KMS-11 (cell line): ENCODE data around the gene ZNF317.

Experiments used
- H2AFZ ChIP-seq: fragments of 200-600 bp; sonication (generic); 2 replicates; pipeline ENCODE4 v1.6.1; 2016; ENCODE audit warnings: antibody characterized with exemption, mixed run types, low read depth
- H3K27ac ChIP-seq: fragments of 200-600 bp; sonication (generic); 2 replicates; pipeline ENCODE4 v1.6.1; 2016; ENCODE audit warnings: mild to moderate bottlenecking, mixed run types
- H3K27me3 ChIP-seq: fragments of 200-600 bp; sonication (generic); 2 replicates; pipeline ENCODE4 v1.6.1; 2017; ENCODE audit warnings: mild to moderate bottlenecking, low read depth, mixed run types, moderate library complexity; ENCODE audit not compliant: insufficient read depth
- H3K36me3 ChIP-seq: fragments of 200-600 bp; sonication (generic); 2 replicates; pipeline ENCODE4 v1.6.1; 2017; ENCODE audit warnings: mild to moderate bottlenecking, mixed run types; ENCODE audit not compliant: insufficient read depth
- H3K4me1 ChIP-seq: fragments of 200-600 bp; sonication (generic); 2 replicates; pipeline ENCODE4 v1.6.1; 2016; ENCODE audit warnings: mild to moderate bottlenecking, low read depth, mixed run types; ENCODE audit not compliant: poor library complexity, severe bottlenecking
- H3K4me2 ChIP-seq: fragments of 200-600 bp; sonication (generic); 2 replicates; pipeline ENCODE4 v1.7.0; 2016; ENCODE audit warnings: mild to moderate bottlenecking, mixed run types
- H3K4me3 ChIP-seq: fragments of 200-600 bp; sonication (generic); IDR thresholded peaks from 2 replicates; pipeline ENCODE4 v1.6.1; 2017; ENCODE audit warnings: low read depth, low read length, mixed read lengths; ENCODE audit not compliant: insufficient read depth
- H3K79me2 ChIP-seq: fragments of 200-600 bp; sonication (generic); 2 replicates; pipeline ENCODE4 v1.6.1; 2016; ENCODE audit warnings: low read depth, mixed run types; ENCODE audit not compliant: insufficient read depth
- H3K9ac ChIP-seq: fragments of 200-600 bp; sonication (generic); 2 replicates; pipeline ENCODE4 v1.6.1; 2016; ENCODE audit warnings: mild to moderate bottlenecking, mixed run types
- H4K20me1 ChIP-seq: fragments of 200-600 bp; sonication (generic); 2 replicates; pipeline ENCODE4 v1.6.1; 2016; ENCODE audit warnings: mild to moderate bottlenecking, mixed run types; ENCODE audit not compliant: insufficient read depth
- TF ChIP-seq, protein P1 (sequence below): fragments of 200-600 bp; sonication (generic); conservative IDR thresholded peaks from 2 replicates; pipeline ENCODE4 v1.6.1; 2017; ENCODE audit warnings: low read depth, mild to moderate bottlenecking, antibody characterized with exemption, low read length, moderate library complexity, mixed read lengths

ZNF317 gene

DNA sequence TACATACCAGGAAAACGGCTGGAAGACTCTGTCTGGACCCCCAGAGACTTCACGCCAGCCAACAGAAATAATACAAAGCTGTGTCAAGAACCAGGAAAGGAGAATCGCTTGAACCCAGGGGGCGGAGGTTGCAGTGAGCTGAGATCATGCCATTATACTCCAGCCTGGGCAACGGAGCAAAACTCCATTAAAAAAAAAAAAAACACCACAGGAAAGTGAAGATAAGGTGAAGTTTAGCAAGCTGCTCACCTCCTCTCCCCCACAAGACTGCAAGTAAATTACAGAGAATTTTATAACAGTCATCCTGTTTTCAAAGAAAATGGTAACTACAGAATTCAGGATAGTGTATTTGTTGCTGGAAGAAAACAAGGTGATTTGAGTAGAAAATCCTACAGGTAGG, 23.6 kb upstream of the ZNF317 start:
- H3K27ac ChIP-seq, result no peak overlapping the region

GRCh38 chr19:9126900-9127405, 13.2 kb upstream of the ZNF317 start, which contains the start of gene OR7G3:
Gene OR7G3, minus strand, starts transcription at chr19:9126950. Its CDS starts 0 bp downstream, at chr19:9126950.
- TF ChIP-seq, protein P1, sequence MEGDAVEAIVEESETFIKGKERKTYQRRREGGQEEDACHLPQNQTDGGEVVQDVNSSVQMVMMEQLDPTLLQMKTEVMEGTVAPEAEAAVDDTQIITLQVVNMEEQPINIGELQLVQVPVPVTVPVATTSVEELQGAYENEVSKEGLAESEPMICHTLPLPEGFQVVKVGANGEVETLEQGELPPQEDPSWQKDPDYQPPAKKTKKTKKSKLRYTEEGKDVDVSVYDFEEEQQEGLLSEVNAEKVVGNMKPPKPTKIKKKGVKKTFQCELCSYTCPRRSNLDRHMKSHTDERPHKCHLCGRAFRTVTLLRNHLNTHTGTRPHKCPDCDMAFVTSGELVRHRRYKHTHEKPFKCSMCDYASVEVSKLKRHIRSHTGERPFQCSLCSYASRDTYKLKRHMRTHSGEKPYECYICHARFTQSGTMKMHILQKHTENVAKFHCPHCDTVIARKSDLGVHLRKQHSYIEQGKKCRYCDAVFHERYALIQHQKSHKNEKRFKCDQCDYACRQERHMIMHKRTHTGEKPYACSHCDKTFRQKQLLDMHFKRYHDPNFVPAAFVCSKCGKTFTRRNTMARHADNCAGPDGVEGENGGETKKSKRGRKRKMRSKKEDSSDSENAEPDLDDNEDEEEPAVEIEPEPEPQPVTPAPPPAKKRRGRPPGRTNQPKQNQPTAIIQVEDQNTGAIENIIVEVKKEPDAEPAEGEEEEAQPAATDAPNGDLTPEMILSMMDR, result no peak
- H3K4me3 ChIP-seq, result no peak within 1 kb of the TSS
- H3K27me3 ChIP-seq, result no peaks in the 10 kb centered on the region
- H3K4me2 ChIP-seq, result no peak within 1 kb of the TSS
- no peaks in the 10 kb centered on the region for H3K79me2 ChIP-seq
- H3K4me1 ChIP-seq, result no peaks in the 10 kb centered on the region
- no peak within 1 kb of the TSS for H3K27ac ChIP-seq
- no peak within 1 kb of the TSS for H2AFZ ChIP-seq
- H3K36me3 ChIP-seq, result no peaks in the 10 kb centered on the region
- H3K9ac ChIP-seq, result no peak within 1 kb of the TSS
- H4K20me1 ChIP-seq, result no peaks in the 10 kb centered on the region

More for the DNA sequence above, 23.6 kb upstream of the ZNF317 start:
- Histone ChIP-seq H2AFZ (no peak overlapping the region), H3K9ac (no peak overlapping the region), H3K36me3 (no peaks in the 10 kb centered on the region), H3K4me3 (no peak overlapping the region), H3K27me3 (no peaks in the 10 kb centered on the region), H3K4me2 (no peak overlapping the region), H3K4me1 (no peaks in the 10 kb centered on the region), H3K79me2 (no peaks in the 10 kb centered on the region), H4K20me1 (no peaks in the 10 kb centered on the region)
- TF ChIP-seq, protein P1, result no peak

GRCh38 chr19:9128171-9128570, 12.0 kb upstream of the ZNF317 start:
- no peaks in the 10 kb centered on the region for H3K4me1 ChIP-seq
- no peak overlapping the region for H3K27ac ChIP-seq
- H3K27me3 ChIP-seq, result no peaks in the 10 kb centered on the region
- no peaks in the 10 kb centered on the region for H3K36me3 ChIP-seq
- H3K9ac ChIP-seq, result no peak overlapping the region
- no peak overlapping the region for H3K4me2 ChIP-seq
- H3K4me3 ChIP-seq, result no peak overlapping the region
- no peak overlapping the region for H2AFZ ChIP-seq
- H4K20me1 ChIP-seq, result no peaks in the 10 kb centered on the region
- no peaks in the 10 kb centered on the region for H3K79me2 ChIP-seq
- TF ChIP-seq, protein P1, result no peak

- TF ChIP-seq, protein P1, result no peak
- no peak overlapping the region for H3K4me3 ChIP-seq
- no peak overlapping the region for H3K9ac ChIP-seq
- H3K27ac ChIP-seq, result no peak overlapping the region
- H3K36me3 ChIP-seq, result no peaks in the 10 kb centered on the region
- H2AFZ ChIP-seq, result no peak overlapping the region
- no peaks in the 10 kb centered on the region for H3K4me1 ChIP-seq
- H3K79me2 ChIP-seq, result no peaks in the 10 kb centered on the region
- no peak overlapping the region for H3K4me2 ChIP-seq
- no peaks in the 10 kb centered on the region for H4K20me1 ChIP-seq
- H3K27me3 ChIP-seq, result no peaks in the 10 kb centered on the region
Measured at GRCh38 chr19:9130965-9131364, 9.2 kb upstream of the ZNF317 start.
